Stimulated activated memory B cell treated with anti-CD40 and anti-IgM and Interleukin-4, amounts not matched to agents 10 μg/mL and 1 μg/mL and 100 μg/mL, for 72 hours (primary cell): ENCODE results near the gene TYMP.

Source experiments
- ATAC-seq: fragments of 150-1000 bp; cut with Tn5 transposase; 2 replicates; pipeline ENCODE4 v1.10.0; 2021
- H3K27ac Mint-ChIP-seq: one replicate; pipeline ENCODE4 v1.8.0; 2022; ENCODE audit warnings: mild to moderate bottlenecking, mixed read lengths
- H3K27me3 Mint-ChIP-seq: one replicate; pipeline ENCODE4 v1.8.0; 2022; ENCODE audit warnings: mixed read lengths
- H3K36me3 Mint-ChIP-seq: one replicate; pipeline ENCODE4 v1.8.0; 2022; ENCODE audit warnings: mixed read lengths
- H3K4me1 Mint-ChIP-seq: one replicate; pipeline ENCODE4 v1.8.0; 2022; ENCODE audit warnings: mixed read lengths
- H3K4me3 Mint-ChIP-seq: one replicate; pipeline ENCODE4 v1.8.0; 2022; ENCODE audit warnings: mild to moderate bottlenecking, moderate library complexity, mixed read lengths
- H3K9me3 Mint-ChIP-seq: one replicate; pipeline ENCODE4 v1.8.0; 2022; ENCODE audit warnings: mixed read lengths

TYMP gene

GRCh38 chr22:50498322-50498890, 31.4 kb downstream of the TYMP start:
- no peak overlapping the region for H3K4me3 Mint-ChIP-seq
- ATAC-seq: peak; percentile 88
- peaks cover 14% of the 10 kb centered on the region for H3K4me1 Mint-ChIP-seq
- no peaks in the 10 kb centered on the region for H3K27me3 Mint-ChIP-seq
- H3K9me3 Mint-ChIP-seq: no peaks in the 10 kb centered on the region
- H3K27ac Mint-ChIP-seq: peak overlapping the region; percentile 29
- no peaks in the 10 kb centered on the region for H3K36me3 Mint-ChIP-seq

DNA sequence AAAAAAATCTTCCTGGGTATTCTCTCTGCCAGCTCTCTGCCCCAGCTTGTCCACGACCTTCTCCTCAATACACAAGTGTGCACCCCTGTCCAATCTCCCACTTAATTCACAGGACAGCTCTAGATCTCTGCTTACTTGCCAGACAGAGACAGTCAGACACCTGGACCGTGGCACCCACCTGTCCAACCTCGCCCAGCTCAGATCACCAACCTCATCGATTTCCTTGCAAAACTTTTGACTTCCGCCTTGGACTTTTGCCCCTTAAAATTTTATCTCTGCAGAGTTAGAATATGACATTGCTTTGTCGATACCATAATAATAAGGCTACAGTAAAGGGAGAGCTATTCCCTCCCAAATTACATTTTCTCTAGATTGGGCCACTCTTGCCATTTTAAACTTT, 32.7 kb downstream of the TYMP start:
- Mint-ChIP-seq H3K36me3 (no peaks in the 10 kb centered on the region), H3K27me3 (no peaks in the 10 kb centered on the region), H3K4me1 (peaks cover 14% of the 10 kb centered on the region), H3K9me3 (no peaks in the 10 kb centered on the region), H3K4me3 (no peak overlapping the region), H3K27ac (no peak overlapping the region)
- no peak for ATAC-seq

DNA sequence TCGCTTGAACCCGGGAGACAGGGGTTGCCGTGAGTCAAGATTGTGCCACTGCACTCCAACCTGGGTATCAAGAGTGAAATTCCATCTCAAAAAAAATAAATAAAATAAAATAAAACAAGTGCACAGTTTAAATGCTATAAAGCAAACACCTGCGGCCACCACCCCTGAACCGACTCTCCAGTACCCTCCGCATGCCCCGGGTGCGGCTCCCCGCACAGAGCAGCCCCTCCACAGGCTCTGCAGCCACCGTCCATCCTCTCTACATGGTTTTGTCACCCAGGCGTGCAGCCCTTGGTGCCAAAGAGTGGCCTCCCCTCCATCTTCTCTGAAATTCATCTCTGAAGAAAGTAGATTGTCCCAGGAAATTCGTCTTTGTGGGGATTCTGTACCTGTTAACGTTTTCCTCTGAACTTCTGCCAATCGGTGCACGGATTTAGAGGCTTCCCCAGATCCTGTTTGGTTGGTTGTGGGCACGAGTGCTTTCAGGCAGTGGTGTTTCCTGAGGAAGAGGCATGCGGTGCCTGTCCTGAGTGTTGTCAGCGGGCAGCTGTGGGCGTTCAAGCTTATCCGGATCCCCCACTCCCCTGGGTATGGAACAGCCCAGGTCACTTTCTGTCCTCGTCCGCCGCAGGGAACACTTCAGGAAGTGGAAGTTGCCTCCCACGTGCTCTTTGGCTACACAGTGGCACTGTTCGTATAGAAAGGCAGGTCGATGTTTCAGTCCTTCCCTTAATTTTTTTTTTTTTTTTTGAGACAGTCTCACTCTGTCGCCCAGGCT, 39.1 kb downstream of the TYMP start:
- H3K36me3 Mint-ChIP-seq: no peaks in the 10 kb centered on the region
- peak; percentile 28 for ATAC-seq
- H3K4me3 Mint-ChIP-seq: no peak overlapping the region
- H3K27ac Mint-ChIP-seq: no peak overlapping the region
- no peaks in the 10 kb centered on the region for H3K27me3 Mint-ChIP-seq
- H3K4me1 Mint-ChIP-seq: peaks cover 26% of the 10 kb centered on the region
- H3K9me3 Mint-ChIP-seq: no peaks in the 10 kb centered on the region

- Mint-ChIP-seq H3K27ac (no peak overlapping the region), H3K4me3 (no peak overlapping the region), H3K4me1 (peaks cover 28% of the 10 kb centered on the region), H3K36me3 (no peaks in the 10 kb centered on the region), H3K9me3 (no peaks in the 10 kb centered on the region), H3K27me3 (no peaks in the 10 kb centered on the region)
- no peak for ATAC-seq
These were observed 40.2 kb downstream of the TYMP start for GRCh38 chr22:50489363-50490243.

DNA sequence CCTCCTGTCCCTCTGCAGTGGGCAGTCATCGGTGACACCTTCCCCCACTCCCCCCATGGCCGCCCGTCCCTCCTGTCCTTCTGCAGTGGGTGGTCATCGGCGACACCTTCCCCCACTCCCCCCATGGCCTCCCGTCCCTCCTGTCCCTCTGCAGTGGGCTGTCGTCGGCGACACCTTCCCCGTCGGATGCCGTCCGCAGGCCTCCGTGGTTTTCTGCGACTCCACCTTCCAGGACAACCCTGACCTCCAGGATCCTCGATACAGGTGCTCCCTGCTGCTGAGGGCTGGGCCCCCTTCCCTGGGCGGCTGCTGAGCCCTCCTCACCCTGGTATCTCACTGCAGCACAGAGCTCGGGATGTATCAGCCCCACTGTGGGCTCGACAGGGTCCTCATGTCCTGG, 40.9 kb downstream of the TYMP start:
- H3K27me3 Mint-ChIP-seq: no peaks in the 10 kb centered on the region
- H3K27ac Mint-ChIP-seq: no peak overlapping the region
- H3K36me3 Mint-ChIP-seq: no peaks in the 10 kb centered on the region
- H3K4me1 Mint-ChIP-seq: peaks cover 35% of the 10 kb centered on the region
- no peaks in the 10 kb centered on the region for H3K9me3 Mint-ChIP-seq
- H3K4me3 Mint-ChIP-seq: no peak overlapping the region
- no peak for ATAC-seq

GRCh38 chr22:50488006-50488677, 41.7 kb downstream of the TYMP start:
- H3K9me3 Mint-ChIP-seq: no peaks in the 10 kb centered on the region
- H3K4me1 Mint-ChIP-seq: peaks cover 39% of the 10 kb centered on the region
- H3K4me3 Mint-ChIP-seq: no peak overlapping the region
- no peaks in the 10 kb centered on the region for H3K36me3 Mint-ChIP-seq
- peak; percentile 3 for ATAC-seq
- H3K27ac Mint-ChIP-seq: no peak overlapping the region
- H3K27me3 Mint-ChIP-seq: no peaks in the 10 kb centered on the region

DNA sequence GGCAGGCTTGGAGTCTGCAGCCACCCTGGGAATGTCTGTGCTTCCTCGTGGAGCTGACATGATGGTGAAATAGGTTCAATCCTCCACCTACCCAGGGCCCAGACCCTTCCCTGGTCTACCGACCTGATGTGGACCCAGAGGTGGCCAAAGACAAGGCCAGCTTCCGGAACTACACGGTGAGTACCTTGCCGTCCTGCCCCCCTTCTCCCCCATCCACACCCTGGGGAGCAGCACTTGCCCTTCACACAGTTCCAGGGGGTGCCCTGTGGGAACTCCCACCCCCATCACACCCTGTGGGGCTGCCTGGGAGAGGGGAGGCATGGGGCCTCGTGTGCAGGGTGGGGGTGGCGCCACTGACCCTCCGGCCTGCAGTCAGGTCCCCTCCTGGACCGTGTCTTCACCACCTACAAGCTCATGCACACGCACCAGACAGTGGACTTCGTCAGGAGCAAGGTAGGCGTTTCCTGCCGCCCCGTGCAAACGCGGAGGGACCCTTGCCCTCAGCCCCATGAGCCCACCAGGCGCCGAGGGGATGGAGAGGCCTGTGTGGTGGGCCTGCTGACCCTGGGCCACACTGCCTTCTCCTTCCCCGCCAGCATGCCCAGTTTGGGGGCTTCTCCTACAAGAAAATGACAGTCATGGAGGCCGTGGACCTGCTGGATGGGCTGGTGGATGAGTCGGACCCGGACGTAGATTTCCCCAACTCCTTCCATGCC, 42.4 kb downstream of the TYMP start:
- Mint-ChIP-seq H3K4me3 (no peak overlapping the region), H3K27ac (peak overlapping the region; percentile 69), H3K36me3 (no peaks in the 10 kb centered on the region), H3K4me1 (peaks cover 42% of the 10 kb centered on the region), H3K27me3 (no peaks in the 10 kb centered on the region), H3K9me3 (no peaks in the 10 kb centered on the region)
- peak; percentile 29 for ATAC-seq

- no peaks in the 10 kb centered on the region for H3K9me3 Mint-ChIP-seq
- ATAC-seq: no peak
- no peak within 1 kb of the TSS for H3K4me3 Mint-ChIP-seq
- peak within 1 kb of the TSS; percentile 69 for H3K27ac Mint-ChIP-seq
- no peaks in the 10 kb centered on the region for H3K36me3 Mint-ChIP-seq
- peaks cover 42% of the 10 kb centered on the region for H3K4me1 Mint-ChIP-seq
- H3K27me3 Mint-ChIP-seq: no peaks in the 10 kb centered on the region
These were observed 43.1 kb downstream of the TYMP start, which contains the start of gene MIOX for GRCh38 chr22:50486561-50487289. MIOX (plus strand) TSS chr22:50486859; CDS start chr22:50486898, 39 bp downstream.

DNA sequence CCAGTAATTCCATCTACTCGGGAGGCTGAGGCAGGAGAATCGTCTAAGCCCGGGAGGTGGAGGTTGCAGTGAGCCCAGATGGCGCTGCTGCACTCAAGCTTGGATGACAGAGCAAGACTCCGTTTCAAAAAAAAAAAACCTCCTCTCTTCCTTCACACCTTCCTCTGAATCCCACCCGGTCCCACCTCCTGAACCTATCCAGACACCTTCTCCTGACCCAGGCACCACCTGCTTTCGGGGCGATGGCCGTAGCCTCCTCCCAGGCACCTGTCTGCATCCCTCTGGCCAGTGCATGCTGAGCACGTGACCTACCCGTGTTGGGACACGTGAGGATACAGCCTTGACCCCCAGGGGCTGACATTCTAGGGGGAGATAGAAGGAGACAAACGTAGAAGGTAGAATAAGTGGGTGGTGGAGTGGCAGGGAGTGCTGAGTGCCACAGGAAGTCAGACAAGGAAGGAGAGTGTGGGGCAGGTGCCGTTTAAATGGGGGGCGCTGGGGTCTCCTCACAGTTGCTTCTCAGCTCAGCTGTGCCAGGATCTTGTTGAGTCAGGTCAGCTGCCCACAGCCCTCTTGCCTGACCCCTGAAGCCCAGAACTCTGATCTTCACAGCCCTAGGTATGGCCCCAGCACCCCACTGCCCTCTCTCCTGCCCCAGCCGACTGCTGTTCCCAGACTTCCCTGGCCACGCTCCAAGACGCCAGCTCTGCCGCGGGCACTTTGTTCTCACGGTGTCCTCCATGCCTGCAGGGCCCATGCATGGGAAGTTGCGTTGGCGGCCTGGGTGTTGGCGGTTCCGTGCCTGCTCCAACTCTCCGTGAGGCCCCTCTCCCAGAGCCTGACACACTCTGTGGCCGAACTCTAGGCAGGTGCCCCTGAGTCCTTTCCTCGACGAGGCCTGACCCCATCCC, 44.3 kb downstream of the TYMP start:
- Mint-ChIP-seq H3K27ac (peak overlapping the region; percentile 69), H3K27me3 (peaks cover 3% of the 10 kb centered on the region), H3K4me1 (peaks cover 34% of the 10 kb centered on the region), H3K9me3 (no peaks in the 10 kb centered on the region), H3K4me3 (no peak overlapping the region), H3K36me3 (no peaks in the 10 kb centered on the region)
- no peak for ATAC-seq

DNA sequence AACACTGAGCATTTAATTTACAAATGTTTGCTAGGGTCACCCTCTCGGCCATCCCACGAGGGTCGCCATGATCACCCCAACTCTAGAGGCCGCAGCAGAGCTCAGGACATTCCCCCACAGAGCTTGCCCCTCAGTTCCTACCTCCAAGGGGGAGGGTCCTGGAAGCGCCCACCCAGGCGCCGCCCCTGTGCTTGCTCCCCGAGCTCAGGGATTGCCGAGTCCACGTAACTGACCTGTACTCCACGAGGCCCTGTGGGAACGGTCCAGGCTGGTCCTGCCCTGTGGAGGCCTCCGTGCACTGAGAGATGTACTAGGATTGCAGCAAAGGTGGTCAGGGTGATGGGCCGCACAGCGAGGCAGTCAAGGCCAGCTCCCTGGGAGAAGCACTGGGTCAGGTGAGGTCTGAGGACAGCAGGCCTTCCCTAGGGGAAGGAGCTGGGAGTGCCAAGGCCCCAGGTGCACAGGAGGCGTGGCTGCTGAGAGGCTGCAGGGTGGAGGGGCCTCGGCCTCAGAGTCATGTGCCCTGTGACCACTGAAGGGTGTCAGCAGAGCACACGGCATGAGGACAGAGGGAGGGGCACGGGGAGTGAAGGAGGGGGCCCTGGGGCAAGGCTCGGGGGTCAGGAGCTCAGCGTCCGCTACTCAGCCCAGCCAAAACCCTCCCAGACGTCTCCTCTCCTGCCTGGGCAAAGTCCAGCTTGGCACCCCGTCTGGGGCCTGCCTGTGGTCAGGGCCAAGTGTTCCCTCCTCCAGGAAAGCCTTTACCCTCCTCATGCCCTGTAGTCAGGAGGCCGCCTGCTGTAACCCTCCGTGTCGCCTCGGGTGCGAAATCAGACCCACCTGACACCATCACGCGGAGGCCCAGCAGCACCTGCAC, 45.6 kb downstream of the TYMP start:
- Mint-ChIP-seq H3K9me3 (no peaks in the 10 kb centered on the region), H3K27me3 (peaks cover 15% of the 10 kb centered on the region), H3K4me3 (no peak overlapping the region), H3K27ac (no peak overlapping the region), H3K4me1 (peaks cover 40% of the 10 kb centered on the region), H3K36me3 (no peaks in the 10 kb centered on the region)
- peak; percentile 24 for ATAC-seq

DNA sequence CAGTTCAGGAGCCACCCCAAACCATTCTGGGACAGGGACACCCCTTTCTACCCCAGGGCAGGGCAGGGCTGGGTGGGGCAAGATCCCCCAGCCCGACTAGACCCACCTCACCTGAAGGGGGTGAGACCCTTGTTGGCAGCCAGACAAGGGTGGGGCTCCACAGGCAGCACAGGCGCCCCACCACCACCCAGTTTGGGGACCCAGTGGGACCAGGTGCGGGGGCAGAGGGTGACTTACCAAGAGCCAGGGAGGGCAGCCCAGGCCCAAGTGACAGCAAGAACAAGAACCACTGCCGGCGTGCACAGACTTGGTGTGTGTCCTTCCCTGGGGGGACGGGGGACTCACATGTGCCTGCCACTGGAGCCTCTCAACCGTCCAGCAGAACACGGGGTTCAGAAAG, 46.3 kb downstream of the TYMP start:
- H3K9me3 Mint-ChIP-seq: no peaks in the 10 kb centered on the region
- H3K4me1 Mint-ChIP-seq: peaks cover 40% of the 10 kb centered on the region
- H3K27me3 Mint-ChIP-seq: peaks cover 15% of the 10 kb centered on the region
- ATAC-seq: no peak
- no peak overlapping the region for H3K4me3 Mint-ChIP-seq
- H3K36me3 Mint-ChIP-seq: no peaks in the 10 kb centered on the region
- no peak overlapping the region for H3K27ac Mint-ChIP-seq

DNA sequence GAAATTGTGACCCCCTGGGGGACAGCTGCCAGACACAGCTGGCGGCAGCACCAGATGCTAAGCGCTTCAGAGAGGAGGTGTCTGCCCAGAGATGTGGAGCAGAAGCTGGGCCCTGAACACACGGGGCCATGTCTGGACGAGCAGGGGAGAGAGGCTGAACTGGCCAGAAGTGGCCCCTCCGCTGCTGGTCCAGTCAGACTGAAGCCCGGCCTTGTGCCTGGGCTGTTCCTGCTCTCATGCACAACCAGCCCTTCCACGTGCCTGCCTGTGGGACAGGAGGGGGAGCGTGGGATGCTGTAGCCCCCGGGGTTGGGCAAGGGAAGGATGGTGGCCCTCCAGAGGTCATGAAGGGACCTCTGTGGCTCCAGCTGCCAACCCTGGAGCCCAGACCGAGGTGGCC, 46.7 kb downstream of the TYMP start:
- no peak overlapping the region for H3K4me3 Mint-ChIP-seq
- peaks cover 40% of the 10 kb centered on the region for H3K4me1 Mint-ChIP-seq
- H3K27ac Mint-ChIP-seq: no peak overlapping the region
- no peaks in the 10 kb centered on the region for H3K9me3 Mint-ChIP-seq
- ATAC-seq: no peak
- H3K27me3 Mint-ChIP-seq: peaks cover 15% of the 10 kb centered on the region
- H3K36me3 Mint-ChIP-seq: no peaks in the 10 kb centered on the region
